ENCODE data around the gene TRIM25.

GRCh38 chr17:56925088-56925487, 11.2 kb upstream of the TRIM25 start:
- TF ChIP-seq CTCF (IDR thresholded peaks at IDR 0.05): no peak
- TF ChIP-seq EP300 (IDR thresholded peaks at IDR 0.05): no peak
- no peak for TF ChIP-seq POLR2A (IDR thresholded peaks at IDR 0.05)

Measured in ovary (tissue), 3 donors.